Islet of Langerhans (tissue), 1 donor: ENCODE measurements around the gene OTOG.

Experiments
- FAIRE-seq: peaks from one replicate; lab custom pipeline; 2011; peaks lifted over from hg19 to GRCh38; lab: Jason Lieb, UNC

OTOG gene

DNA sequence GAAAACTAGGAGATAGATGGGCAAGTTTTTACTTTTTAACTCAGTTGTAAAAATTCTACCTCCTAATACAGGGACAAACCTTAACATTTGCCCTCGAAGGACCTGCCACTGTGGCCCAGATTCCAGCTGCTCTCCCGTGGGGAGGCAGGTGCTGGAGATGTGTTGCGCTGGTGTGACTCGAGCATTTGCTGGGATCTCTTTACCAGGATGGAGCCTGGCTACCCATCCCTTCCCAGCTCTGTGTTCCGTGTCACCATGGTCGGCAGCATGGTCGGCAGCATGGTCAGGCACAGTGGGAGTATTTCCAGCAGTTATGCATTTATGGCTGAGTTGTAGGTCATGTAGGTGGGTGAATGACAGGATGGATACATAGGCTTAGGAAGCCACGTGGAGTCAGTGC lies 41.1 kb downstream of the OTOG start:
- FAIRE-seq: no peak

DNA sequence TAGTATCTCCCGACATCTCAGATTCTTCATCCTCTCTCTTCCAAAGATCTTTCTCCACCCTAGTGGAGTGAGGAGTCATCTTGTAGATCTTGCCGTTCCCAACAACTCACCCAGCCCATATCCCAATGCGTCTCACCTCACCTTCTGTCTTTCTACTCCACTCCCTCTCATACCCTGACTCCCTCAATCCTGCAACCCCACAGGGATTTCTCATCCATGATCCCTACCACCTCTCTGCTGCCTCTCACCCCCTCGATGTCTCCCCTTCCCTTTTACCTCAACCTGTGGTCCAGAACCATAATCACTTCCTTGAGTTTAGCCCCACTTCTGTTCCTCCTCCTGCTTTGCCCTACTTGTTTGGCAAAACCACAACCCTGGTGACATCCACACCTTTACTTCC lies 41.7 kb downstream of the OTOG start:
- no peak for FAIRE-seq

DNA sequence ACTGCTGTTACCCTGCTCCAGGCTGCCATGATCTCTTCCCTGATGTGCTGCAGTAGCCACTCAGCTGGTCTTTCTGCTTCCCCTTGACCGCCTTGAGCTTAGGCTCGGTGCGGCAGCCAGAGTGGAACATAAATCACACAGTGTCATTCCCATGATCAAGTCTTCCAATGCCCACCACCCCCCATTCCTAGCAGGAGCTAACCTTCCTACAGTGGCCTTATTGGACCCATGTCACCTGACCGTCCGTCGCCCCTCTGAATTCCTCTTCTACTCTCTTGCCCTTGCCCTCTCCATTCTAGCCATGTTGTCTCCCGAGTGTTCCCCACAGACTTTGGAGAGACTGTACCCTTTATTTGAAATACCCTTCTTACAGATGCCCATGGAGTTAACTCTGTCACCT lies 43.4 kb downstream of the OTOG start:
- no peak for FAIRE-seq

DNA sequence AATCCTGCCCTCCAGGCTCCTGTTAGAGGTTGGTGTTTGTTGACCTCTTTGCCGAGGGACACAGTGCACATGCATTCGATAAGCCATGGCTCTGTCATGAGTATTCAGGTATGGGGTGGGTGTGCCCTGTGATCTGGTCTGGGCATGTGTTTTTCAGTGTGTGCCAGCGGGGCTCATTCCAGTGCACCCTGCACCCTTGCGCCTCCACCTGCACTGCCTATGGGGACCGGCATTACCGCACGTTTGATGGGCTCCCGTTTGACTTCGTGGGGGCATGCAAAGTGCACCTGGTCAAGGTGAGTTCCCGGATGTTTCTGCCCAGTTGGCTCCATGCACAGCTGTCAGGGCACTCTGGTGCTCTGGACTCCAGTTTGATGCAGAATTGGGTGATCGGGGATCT lies 44.2 kb downstream of the OTOG start:
- no peak for FAIRE-seq

DNA sequence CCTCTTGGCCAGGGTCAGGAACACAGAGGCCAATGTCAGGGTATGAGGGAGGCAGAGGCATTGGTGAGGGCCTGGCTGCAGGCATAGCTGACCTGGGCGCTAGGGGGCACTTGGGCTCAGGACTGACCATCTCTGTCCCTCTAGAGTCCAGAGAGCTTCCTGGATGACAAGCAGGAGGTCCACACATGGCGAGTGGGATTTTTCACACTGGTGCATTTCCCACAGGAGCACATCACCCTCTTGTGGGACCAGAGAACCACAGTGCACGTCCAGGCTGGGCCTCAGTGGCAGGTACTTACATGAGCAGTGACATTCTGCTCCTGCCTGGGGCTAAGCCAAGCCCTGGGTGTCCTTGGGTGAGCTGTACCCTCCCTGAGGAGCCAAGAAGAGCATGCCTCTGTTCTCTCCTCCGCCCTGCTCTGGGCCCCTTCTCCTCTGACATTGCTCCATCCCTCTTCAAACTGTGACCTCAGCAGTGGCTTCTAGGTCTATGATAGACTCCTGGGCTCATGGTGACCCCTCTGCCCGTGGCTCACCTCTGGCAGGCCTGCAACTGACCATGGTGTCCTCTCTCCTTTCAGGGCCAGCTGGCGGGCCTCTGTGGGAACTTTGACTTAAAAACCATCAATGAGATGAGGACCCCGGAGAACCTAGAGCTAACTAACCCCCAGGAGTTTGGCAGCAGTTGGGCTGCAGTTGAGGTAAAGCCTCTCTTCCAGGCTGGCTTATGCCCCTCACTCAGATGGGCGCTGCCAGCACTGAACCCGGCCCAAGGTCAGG lies 46.6 kb downstream of the OTOG start:
- no peak for FAIRE-seq

DNA sequence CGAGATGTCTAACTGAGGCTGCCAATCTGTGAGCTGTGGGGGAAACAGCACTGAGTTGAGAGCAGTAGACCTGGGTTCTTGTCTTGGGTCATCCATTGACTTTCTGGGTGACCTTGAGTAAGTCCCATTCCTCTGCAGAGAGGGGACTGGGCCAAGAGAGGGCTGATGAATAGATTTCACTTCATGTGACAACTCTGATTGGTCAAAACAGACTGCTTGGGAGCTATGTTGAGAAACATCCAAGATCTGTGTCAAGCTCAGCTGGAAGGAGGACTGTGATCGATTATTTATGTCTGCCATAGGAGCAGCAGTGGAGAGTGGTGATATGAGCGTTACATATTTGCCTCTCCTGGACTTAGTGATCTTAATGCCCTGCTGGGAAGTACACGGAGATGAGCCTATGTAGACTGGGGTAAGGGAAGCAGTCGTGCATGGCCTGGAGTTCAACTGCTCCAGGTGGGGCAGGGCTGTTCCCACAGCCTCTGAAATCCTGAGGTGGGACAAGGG lies 47.7 kb downstream of the OTOG start:
- no peak for FAIRE-seq

DNA sequence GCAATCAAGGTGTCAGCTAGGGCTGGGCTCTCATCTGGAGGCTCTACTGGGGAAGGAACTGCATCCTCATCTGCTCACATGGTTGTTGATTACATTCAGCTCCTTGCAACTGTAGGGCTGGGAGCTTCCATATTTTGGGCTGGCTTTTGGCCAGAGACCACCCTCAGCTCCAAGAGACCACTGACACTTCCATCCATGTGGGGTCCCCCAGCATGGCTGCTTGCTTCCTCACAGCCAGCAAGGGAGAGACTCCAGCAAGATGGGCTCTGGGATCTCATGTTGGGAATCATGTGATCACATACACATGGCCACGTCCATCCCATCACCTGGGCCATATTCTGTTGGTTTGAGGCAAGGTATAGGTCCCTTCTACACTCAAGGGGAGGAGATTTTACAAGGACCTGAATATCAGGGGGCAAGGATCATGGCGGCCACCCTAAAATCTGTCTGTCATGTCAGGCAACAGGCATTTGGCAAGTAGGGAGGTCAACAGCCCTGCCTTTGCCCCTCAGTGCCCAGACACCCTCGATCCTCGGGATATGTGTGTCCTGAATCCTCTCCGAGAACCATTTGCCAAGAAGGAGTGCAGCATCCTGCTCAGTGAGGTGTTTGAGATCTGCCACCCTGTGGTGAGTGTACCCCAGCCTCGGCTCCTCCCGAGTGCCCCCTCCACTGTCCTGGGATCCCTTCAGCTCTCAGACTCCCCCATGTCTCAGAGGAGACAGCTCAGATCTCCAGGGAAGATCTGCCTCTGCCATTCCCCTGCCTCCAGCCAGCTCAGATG lies 48.7 kb downstream of the OTOG start:
- no peak for FAIRE-seq

DNA sequence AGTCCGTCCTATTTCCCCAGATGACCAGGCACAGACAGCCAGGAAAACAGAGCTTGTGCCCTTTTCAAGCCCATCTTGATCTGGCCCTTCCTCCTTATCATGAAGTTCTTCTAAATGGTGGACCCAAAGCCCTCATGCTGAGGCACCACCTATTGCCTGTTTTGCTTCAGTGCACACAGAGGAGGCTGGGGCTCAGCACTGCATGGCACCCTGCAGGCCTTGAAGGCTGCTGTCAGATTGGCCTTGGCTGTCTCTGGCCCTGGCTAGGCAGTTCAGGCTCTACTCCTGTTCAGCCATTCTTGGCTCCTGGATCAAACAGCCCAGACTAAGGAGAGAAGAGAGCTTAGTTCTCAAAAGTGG lies 49.2 kb downstream of the OTOG start:
- FAIRE-seq: no peak

DNA sequence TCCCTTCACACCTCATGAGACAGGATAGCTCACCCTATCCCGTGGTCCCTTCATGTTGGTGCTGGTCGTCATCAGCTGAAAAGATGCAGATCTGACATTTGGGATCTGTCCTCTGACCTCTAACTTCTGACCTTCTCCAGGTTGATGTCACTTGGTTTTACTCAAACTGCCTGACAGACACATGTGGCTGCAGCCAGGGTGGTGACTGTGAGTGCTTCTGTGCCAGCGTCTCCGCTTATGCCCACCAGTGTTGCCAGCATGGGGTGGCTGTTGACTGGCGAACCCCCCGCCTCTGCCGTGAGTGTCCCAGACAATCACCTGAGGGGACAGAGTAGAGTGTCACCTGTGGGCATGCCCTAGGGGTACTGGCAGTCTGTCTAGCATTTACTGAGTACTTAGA lies 49.7 kb downstream of the OTOG start:
- no peak for FAIRE-seq

DNA sequence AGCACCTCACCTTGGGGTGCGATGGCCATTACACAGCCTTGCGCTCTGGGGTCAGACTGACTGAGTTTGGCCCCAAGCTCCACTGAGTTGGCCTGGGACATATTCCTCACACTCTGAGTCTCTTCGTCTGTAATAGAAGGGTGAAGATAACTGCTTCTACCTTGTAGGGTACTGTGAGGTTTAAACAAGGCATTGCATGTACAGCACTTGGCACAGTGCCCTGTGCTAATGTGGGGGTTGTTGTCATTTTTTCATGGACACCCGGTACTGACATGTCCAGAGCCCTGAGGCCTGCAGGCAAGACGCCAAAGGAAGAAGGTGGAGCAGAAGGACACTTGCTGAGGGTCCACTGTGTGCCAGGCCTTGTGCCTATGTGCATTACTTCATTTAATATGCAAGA lies 50.7 kb downstream of the OTOG start:
- no peak for FAIRE-seq

DNA sequence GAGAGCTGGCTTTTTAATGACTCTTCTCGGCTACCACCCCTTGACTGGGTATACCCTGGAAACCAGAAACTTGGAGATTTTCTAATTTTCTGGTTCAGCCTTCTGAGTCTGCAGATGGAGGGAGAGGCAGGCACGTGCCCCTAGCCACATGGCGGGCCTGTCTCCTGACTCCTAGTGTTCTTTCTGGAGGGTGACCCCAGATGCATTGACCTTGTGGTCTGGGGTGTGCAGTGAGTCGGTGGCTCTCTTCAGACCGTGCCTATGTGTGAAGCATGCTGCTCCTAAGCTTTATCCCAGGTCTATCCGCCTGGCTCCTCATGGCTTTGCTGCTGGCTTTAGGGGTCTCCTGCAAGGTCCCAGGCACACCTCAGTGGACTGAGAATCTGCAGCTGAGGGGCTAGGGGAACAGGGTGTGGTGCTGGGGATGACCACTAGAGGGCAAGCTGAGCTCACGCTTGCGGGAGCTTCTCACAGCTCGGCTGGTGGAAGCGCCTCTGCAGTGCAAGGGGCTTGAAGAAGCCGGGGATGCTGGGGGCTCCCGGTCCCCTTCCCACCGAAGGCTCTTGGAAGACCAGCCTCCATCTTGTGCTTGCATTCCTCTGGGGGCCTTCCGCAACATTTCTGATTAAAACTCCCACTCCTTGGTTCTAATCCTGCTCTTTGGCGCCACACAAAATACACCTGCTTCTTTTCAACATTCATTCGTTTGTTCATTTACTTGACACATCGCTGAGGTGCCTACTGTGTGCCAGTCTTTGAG lies 51.8 kb downstream of the OTOG start:
- FAIRE-seq: no peak

DNA sequence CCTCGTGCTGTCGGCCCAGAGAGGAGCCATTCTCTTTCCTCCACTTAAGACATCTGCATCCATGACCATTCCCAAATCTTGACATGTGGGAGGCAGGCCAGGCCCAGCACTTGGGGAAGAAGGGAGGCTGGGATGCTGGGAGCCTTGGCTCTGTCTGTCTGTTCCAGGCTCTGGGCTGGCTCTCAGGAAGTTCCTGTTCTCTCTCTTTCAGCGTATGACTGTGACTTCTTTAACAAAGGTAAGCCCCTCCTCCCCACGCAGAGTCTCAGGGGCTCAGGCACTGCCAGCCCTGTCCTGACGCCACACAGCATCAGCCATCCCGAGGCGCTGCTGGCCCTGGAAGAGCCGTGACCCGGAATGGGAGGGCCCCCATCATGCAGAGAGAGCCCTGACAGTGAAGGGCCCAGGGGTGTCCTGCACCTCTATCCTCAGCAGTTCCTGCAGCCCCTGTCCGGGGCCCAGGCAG lies 52.4 kb downstream of the OTOG start:
- no peak for FAIRE-seq

DNA sequence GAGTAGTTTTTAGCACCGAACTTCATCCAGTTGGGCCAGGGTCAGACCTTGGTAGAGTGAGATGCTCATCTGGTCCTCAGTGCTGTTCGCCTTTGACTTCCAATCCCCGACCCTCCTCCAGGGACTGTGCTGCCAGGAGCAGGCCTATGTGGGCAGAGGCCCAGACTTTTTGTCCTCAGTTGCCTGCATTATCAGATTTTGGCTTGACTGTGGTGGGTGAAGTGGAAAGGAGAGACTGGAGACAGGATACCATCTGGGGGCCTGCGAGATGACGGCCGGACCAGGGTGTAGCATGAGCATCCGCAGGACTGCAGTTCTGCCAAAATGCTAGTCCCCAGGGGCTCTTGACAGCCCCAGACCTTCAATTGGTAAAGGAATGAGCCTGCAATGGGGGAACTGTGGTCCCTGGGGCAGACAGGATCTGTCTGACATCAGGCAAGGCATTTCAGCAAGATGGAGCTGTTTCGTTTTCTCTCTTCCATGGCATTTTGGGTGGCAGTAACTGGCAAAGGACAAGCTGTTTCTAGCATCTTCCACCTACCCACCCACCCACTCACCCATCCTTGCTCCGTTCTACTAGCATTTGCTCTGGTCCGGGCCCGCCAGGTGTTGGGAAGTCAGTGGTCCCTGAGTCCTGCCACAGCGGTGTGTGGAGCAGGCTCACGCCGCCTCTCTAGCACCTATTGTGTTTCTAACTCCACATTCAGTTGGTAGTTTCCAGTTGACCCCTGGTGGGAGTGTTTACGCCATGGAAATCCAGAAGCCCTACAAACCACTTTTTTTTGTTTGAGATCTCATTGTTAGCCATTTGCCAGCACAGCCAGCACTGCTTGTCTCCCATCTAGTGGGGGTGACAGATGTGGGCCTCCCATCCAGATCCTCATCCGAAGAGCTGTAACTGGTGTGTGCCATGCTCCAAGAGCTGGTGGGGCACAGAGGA lies 53.5 kb downstream of the OTOG start:
- no peak for FAIRE-seq

DNA sequence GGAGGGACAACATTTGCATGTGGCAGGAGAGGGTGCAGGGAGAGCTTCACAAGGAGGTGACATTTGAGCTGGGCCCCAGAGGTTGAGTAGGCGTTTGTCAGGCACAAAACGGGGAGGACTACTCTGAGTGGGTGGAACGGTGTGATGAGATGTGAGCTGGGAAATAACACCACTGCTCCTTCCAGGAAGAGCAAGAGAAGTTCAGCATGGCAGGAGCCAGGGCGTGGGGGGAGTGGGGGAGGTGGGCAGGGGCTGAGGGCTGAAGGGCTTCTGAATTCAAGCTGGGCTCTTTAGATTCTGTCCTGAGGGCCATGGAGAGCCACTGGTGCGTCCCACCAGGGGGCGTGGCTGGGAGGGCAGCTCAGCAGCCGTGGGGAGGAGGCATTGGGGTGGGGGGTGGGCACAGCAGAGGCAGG lies 54.2 kb downstream of the OTOG start:
- no peak for FAIRE-seq

DNA sequence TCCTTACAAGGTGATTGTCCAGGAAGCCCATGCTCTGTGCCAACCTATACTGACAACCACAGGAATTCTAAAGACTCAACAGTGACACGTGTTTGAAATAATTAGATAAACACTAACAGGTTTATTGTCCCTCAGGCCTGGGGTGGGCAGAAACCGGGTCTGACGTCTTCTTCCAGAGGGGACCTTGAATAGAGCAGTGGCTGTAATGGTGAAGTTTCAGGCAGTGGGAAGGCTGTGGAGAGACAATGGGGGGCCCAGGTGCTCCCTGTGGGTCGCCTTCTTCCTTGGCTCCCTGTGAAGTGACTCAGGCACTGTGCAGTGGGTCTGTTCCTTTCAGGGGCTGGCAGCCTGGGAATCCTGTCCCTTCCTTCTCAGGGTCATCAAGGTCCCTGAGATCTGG lies 54.6 kb downstream of the OTOG start:
- FAIRE-seq: no peak

DNA sequence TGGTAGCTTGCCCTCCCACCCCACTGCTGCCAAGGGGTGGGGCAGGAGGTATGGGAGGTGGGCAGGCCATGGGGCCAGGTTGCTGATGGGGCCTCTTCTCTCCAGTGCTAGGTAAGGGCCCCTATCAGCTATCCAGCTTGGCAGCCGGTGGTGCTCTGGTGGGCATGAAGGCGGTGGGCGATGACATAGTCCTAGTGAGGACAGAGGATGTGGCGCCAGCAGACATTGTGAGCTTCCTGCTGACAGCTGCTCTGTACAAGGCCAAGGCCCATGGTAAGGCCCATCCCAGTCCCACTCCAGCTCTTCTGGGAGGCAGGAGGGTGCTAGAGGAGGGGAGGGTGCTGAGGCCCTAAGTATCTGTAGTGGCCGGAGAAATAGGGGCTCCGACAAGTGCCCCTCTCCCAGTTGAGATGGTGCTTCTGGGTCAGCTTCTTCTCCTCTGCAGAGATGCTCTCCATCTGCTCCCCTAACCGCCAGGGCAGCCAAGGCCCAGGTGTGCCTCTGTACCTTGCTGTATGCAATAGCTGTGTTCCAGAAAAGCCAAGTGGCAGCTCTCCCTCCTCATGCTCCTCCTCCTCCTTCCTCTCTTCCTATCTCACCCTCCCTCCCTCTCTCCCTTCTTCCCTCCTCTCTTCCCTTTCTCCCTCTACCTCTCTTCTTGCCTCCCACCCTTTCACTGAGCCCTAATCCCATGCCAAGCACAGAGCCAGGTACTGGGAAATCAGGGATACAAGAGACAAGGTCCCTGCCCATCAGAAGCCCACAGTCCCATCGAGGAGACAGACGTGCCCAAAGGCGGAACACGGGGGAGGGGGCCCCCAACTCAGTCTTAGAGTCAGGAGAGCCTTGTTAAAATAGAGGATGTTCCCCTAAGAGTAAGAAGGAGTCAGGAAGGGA lies 55.3 kb downstream of the OTOG start:
- no peak for FAIRE-seq

DNA sequence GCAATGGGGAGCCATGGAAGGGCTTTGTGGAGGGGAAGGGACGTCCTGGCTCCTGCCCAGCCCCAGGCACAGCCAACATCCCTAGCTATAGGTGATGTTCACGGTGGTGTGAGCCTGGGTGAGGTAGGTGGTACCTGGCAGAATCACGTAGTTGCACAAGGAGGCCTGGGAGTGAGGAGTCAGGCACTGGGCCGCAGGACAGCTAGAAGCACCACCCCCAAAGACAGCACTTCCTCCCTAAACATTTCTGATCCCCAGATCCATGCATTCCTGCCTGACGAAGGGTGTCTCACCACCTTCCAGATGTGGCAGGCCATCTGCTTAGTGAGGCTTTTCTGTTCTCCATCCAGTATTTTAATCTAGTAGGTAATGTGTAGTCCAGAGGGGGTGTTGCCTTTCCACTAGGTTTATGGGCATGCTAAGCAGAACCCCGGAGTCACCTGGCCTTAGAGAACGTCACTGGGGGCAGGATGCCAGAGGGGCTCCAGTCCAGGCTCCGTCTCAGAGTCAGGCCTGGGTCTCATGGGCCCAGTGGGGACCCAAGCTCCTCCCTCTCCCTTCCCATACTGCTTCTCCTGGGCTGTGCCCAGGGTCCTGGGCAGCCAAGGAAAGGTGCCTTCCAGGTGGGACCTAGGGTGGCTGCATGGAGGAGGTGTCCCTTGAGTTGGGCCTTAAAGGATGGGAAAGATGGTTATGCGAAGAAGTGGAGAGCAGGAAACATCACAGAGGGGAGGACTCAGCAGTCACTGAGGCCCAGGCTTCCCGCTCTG lies 56.2 kb downstream of the OTOG start:
- no peak for FAIRE-seq

DNA sequence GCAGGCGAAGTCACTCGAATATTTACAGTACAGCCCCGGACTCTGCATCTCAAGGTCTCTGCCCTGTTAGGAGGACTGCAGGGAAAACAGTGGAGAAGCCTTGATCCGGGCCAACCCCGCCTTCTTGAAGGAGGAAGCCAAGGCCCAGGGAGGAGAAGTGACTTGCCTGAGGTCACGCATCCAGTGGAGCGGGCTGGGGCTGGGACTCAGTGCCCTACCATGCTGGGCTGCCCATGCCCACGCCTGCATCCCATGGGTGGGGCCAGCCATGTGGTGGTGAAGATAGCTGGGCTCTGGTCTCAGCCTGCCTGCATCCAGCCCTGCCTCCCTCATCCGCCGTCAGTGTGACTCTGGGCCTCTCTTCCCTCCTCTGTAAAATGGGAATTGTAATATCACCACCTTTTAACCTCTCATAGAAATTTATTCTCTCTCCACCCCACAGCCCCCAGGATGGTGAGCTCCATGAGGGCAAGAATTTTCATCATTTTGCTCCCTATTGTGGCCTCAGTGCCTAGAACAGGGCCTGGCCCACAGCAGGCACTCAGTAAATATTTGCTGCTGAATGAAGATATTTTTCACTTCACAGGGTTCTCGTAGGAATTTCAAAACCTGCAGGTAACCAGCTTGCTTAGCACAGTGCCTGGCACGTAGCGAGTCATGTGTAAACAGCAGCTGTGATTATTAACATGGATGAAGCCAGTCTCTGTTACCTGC lies 57.3 kb downstream of the OTOG start:
- no peak for FAIRE-seq

DNA sequence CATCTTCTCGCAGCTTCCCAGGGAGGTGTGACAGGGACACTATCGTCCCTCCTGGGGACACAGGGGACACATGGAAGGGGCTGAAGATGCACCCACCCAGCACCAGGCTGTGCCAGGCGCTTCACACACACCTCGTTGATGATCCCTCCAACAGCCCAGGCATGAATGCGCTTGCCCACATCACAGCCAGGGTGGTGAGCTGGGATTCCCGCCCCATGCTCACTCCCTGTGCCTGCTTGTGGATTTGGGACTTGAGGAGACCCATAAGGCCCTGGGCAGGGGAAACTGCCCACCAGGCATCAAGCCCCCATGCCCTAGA lies 57.8 kb downstream of the OTOG start:
- no peak for FAIRE-seq
